DMS79 treated with DMSO at 0.1 percent for 48 hours (cell line): ENCODE data around the gene NAT14.

ENCODE experiments used
- DNase-seq: peaks from one replicate; lab custom pipeline; 2025; lab: John Stamatoyannopoulos, UW

The NAT14 gene

DNA sequence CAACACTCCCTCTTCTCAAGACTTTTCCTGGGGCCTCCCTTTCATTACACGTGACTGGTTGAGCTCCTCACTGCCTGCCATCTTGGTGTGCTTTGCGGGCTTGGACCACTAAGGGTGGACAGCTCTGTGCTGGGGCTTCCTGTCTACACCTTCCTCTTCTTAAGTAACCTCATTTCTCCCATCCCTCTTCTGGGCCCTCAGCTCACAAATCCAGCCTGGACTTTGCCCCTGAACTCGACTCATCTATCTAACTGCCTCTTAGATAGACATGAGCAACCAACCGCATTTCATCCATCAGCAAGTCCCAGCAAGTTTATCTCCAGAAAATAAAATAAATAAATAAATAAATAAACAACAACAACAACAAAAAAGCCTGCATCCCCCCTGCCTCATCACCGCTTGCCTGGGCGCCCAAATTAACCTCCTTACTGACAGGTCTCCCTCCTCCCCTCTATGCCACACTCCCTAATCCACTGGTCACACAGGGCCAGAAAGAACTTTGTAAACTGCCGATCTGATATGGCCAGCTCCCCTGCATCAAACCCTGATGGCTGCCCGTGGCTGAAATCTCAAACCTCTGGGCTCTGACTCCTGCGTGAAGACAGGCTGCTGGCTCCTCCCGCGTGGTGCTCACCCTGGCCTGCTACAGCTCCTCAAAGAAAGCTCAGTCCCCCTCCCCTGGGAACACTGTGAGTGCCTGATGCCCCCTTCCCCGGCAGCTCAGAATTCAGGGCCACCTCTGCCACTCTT lies 31.3 kb upstream of the NAT14 start:
- no peak for DNase-seq

DNA sequence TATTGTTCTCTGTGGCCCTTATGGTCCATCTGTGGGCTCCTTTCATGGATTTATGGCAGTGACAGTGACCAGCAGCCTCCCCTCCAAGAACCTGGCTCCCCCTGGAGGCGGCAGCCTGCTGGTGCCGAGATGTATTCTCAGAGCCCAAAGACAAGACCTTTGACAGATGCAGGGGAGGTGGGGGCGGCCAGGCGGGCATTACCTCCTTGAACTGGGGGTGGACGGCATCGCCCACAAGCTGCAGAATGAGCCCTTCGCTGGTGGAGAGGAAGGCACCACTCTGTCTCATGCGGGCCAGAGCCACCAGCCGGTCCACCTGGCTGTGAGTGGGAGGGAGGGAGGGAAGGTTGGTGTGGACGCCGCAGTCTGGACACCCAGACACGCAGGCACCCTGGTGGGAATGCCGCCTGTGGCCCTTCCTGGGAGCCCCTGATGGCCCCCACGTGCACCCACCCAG lies 30.2 kb upstream of the NAT14 start:
- DNase-seq = no peak

DNA sequence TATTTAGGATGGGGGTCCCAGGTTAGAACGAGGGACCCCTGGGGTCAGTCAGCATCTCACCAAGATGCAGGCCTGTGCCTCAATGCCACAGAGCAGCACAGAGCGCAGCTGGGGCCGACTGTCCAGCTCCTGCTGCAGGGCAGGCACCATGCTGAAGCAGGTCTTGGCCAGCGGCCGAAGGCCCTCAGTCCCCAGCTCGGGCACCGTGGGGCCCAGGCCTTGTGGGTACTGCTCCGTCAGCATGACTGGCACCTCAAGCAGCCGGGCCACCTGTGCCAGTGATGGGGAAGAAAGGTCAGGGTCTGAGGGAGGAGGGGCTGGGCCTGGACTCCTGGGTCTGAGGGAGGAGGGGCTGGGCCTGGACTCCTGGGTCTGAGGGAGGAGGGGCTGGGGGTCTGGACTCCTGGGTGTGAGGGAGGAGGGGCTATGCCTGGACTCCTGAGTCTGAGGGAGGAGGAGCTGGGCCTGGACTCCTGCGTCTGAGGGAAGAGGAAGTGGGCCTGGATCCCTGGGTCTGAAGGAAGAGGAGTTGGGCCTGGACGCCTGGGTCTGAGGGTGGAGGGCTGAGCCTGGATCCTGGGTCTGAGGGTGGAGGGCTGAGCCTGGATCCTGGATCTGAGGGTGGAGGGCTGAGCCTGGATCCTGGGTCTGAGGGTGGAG lies 29.3 kb upstream of the NAT14 start:
- DNase-seq = no peak

DNA sequence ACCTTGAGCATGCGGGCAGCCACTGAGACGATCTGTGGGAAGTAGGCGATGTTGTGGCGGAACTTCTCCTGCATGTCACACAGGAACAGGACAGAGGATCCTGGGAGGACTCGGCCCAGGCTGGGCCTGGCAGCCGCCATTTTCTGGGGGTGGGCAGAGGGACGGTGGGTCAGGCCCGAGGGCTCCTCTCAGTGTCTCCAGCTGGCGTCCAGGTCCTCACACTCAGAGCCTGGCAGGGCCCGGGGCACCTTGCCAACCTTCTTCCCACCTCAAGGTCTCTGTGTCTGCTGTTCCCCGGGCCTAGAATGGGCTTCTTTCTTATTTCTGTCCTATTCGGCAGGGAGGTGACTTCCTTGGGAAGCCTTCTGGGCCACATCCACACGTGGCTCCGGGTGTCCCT lies 28.6 kb upstream of the NAT14 start:
- no peak for DNase-seq

DNA sequence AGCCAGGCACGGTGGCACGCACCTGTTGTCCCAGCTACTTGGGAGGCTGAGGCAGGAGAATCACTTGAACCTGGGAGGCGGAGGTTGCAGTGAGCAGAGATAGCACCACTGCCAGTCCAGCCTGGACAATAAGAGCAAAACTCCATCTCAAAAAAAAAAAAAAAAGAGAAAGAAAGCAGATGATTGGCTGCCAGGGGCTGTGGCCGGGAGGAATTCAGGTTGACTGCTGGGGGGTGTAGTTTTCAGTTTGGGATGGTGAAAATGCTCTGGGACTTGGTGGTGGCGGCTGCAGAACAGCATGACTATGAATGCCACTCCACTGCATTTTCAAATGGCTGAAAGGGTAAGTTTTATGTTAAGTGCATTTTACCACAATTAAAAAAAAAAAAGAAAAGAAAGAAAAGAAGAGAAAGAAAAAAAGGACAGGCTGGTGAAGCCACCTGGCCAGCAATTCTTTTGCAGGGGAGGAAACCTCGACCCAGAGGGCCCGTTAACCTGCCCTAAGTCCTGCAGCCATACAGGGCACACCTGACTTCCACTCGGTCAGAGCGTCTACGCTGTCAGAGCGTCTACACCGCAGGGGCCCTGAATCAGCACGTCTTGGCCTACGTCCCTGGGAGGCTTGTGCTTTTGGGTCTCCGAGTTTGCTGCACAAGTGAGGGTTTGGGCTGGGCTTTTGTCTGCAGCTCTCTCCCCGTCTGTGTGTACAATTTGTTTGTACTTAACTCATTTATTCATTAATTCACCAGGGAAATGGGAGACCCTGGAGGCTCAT lies 27.1 kb upstream of the NAT14 start:
- DNase-seq = peak; percentile 47

GRCh38 chr19:55459551-55459949 lies 25.4 kb upstream of the NAT14 start:
- peak; percentile 81 for DNase-seq

DNA sequence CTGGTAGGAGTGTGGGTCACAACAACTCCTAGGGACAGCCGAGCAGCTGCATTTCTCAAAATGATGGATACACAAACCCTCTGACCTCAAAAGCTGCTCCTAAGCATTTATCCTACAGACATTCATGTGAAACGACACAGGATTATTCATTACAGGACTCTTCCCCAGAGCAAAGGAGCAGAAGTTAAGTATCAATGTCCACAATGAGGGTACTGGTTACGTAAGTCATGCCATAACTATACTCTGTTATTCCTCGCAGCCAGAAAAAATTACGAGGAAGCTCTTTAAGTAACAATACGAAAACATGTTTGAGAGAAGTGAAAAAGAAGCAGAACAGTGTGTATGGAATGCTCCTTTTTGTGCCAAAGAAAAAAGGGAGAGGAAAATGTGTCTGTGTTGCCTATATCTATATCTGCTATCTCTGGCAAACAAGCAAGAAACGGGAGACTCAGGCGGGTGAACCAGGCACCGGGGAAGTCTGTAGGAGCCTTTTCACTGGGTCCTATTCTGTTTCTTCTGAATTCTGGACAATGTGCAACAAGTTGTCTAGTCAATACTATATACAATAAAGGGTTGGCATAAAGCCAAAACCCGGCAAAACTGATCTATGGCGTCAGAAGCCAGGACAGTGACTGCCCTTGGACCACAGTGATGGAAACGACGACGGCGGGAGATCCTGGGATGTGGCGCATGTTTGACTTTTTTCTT lies 24.9 kb upstream of the NAT14 start:
- peak; percentile 69 for DNase-seq

- DNase-seq = peak; percentile 82
Observed at GRCh38 chr19:55460670-55461258, 24.2 kb upstream of the NAT14 start.

DNA sequence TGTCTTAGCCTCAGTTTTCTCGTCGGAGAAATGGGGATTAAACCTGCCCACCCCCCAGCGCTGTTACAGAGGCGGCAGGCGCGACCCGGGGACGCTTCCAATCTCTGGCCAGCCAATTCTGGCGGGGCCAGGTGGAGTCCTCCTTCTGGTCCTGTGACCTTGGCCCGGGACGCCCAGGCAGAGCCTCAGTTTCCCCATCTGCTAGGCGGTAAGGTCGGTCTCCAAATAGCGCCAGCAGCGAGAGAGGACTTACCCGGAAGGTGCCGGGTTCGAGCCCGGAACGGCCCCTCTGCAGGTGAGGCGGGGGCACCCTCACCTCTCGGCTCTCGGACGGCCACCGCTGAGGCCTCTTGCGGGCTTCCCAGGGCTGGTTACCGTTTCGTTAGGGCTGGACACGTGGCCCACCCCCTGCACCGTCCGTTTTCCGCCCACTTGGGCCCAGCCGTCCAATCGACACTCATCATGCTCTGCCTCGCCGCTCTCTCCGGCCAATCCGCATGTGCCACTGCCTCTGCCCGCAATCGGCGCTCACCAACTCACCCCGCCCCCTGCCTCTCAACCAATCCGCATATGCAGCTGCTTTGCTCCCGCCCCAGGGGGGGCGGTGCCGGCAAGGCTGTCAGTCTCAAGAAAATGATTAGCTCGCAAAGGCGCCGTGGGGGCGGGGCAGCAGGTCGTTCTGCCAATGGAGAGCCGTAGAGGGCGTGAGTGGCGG lies 23.6 kb upstream of the NAT14 start, which contains the start of gene ISOC2:
TSS of gene ISOC2 (minus strand) at position 384 of the 715 bp plus-strand sequence. CDS start 5,156 bp downstream, outside the sequence.
- DNase-seq = peak; percentile 98

- DNase-seq = no peak
Observed at GRCh38 chr19:55461974-55462626, 22.9 kb upstream of the NAT14 start.

DNA sequence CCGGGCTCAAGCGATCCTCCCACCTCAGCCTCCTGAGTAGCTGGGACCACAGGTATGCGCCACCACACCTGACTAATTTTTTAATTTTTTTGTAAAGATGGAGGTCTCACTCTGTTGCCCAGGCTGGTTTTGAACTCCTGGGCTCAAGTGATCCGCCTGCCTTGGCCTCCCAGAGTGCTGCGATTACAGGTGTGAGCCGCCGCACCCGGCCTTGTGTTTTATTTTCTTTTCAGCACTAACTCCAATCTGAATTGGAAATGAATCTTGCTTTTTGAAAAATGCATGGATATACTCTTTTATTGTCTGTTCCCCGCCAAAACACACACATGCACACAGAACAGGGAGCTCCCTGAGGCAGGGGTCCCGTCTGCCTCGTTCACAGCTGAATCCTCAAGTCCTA lies 22.3 kb upstream of the NAT14 start:
- no peak for DNase-seq

DNA sequence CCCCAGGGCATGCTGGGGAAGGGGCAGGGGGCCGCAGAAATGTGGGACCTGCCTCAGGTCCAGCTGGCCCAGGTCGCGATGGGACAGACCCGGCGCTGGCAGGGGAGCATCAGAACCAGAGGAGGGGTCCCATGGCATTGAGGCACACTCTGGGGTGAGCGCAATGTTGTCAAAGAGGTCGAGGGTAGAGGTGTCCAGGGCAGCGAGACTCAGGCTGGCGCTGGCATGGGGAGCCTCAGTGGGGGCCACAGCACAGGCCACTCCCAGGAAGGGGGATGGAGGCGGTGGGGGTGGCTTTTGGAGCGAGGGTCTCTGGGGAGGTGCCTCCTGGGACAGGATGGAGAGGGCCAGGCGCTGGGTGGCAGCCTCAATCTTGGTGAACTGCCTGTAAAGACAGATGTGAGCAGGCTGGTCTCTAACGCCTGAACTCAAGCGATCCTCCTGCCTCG lies 21.4 kb upstream of the NAT14 start:
- DNase-seq = no peak

GRCh38 chr19:55464039-55464661 lies 20.8 kb upstream of the NAT14 start:
- DNase-seq = no peak

GRCh38 chr19:55464662-55465054 lies 20.3 kb upstream of the NAT14 start, which contains the start of gene C19orf85:
C19orf85 (minus strand) TSS chr19:55464751; CDS start chr19:55464554, 197 bp downstream.
- DNase-seq = no peak

DNA sequence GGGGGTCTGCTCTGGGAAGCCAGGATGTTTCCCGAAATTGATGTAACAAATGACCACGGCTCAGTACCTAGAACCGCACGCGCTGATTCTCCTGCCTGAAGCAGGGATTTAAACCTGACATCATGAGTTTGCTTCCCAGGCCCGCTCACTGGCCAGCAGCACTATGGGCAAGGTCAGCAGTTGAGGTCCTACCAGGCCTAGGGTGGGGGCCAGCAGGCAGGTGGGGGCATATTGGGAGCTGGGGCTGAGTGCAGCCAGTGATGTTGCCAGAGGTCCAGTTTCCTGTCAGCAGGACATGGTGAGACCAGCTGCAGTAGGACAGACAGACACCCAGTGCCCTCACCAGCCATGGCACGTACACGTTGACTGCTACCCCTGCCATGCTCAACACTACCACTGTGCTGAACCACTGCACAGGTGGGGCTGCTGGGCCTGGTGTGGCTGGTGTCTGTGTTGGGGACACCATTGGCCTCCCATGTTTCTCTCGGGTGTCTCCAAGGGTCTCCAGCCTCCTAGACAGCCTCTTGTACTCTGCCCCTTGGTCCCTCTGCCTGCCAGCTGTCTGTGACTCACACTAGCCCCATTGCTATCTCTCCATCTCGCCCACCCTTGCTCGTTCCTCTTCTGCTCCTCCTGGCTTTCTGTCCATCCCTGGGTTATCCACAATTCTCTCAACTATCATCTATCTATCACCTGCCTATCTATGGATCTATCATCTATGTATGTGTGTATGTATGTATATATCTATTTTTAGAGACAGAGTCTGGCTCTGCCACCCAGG lies 19.3 kb upstream of the NAT14 start:
- DNase-seq = no peak

DNA sequence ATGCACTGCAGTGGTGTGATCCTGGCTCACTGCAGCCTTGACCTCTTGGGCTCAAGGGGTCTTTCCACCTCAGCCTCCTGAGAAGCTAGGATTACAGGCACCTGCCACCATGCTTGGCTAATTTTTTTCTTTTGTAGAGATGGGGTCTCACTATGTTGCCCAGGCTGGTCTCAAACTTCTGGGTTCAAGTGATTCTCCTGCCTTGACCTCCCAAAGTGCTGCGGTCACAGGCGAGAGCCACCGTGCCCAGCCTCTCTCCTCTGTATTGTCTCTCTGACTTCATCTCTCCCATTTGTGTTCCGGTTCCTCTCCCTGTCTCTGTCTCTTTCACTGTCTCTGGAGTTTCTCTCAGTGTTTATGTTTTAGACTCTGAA lies 18.8 kb upstream of the NAT14 start:
- DNase-seq = no peak

DNA sequence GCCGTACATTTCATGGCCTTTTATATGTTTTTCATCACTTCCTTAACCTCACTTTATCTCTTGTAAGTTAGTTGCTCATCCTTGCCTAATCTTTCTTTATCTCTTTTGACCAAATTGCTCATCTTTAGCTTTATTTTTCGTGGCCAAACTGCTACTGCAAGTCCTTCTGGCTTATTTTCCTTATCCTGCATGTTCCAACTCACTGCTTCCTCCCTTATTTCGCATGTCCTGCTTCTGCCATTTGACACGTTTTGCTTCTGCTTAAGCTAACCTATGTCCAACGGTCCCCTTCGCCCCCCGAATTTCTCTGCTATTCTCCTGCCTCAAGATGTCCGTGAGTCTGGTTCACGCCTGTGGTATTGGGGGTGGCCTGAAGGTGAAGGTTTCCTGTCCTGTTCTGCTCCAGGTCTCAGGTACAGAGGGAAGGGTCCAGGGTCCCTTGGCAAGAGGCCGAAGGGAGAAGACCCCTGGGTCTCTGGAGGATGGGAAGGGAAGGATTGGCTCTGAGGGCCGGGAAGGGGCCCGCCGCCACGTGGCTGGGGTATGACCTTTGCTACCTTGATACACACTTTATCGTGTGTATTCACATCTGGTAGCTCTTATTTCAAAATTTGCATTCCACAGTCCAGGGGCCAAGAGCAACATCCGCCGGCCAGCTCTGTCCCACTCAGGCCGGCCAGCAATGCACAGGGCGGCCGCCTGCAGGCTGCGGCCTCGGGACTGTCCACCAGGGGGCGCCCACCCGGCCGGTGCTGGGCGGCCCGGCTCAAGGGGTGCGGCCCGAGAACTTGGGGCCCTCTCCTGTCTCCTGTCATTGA lies 17.5 kb upstream of the NAT14 start:
- DNase-seq = no peak

DNA sequence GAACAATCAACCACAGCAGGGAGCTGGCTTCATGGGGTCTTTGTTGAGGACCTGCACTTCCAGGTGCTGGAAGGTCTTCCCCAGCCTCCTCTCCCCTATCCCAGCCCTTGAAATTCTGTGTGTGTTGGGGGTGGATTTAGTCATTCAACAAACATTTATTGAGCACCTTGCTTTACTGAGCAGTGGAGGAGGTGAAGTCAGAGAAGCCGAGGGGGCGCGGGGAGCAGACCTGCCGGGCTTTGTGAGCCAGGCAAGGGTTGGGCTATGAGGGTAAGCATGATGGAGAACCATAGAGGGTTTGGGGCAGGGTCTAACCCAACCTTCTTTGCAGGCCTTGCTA lies 17.0 kb upstream of the NAT14 start:
- DNase-seq = no peak
